HepG2 (cell line): ENCODE data around the gene SPSB2.

Experiments used
- EP300 ChIP-seq, 3 experiments: sonication (generic) in 1 of 3; formaldehyde crosslinking in 1 of 3; IDR thresholded peaks; 2 replicates each; pipeline versions ENCODE4 v1.5.1 to v1.6.1; 2011 to 2020; ENCODE audit warnings: low read depth in 2 of 3, low read length in 2 of 3, borderline replicate concordance in 1 of 3, improper control_type of control experiment in 1 of 3, mild to moderate bottlenecking in 1 of 3, missing genetic modification reagents in 1 of 3, moderate library complexity in 1 of 3
- ZNF644 ChIP-seq: IDR thresholded peaks from 2 replicates; pipeline ENCODE4 v1.6.1; 2016; ENCODE audit warnings: low read depth
- TF ChIP-seq, protein P1 (sequence below): sonication (generic); formaldehyde crosslinking; IDR thresholded peaks from 2 replicates; pipeline ENCODE4 v1.5.0; 2020; ENCODE audit warnings: mild to moderate bottlenecking, missing genetic modification reagents, moderate library complexity

DNA sequence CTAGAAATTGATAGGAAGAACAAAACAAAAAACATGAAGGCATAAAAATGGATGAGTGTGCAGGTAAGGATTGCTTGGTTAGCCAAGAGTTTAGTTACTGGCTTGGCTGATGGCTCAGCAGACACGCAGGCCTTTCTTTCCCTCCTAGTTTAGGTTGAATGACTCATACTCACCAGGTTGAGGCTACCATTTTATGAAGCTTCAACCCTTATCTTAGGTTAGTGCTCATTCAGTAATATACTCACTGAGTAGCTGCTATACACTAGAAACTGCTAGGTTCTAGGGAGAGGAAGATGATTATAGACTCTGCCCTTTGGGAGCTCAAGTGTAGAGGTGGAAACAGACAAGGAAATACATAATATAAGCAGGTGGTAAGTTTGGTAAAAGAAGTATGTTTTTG lies 38.8 kb downstream of the SPSB2 start:
- TF ChIP-seq EP300 (IDR thresholded peaks at IDR 0.05; ENCODE audit: low read depth in 2 of 2, low read length in 2 of 2) (no peak), EP300 (CRISPR knock-in tag; IDR thresholded peaks at IDR 0.05; ENCODE audit: borderline replicate concordance) (no peak), ZNF644 (CRISPR knock-in tag) (no peak)
- TF ChIP-seq, protein P1, sequence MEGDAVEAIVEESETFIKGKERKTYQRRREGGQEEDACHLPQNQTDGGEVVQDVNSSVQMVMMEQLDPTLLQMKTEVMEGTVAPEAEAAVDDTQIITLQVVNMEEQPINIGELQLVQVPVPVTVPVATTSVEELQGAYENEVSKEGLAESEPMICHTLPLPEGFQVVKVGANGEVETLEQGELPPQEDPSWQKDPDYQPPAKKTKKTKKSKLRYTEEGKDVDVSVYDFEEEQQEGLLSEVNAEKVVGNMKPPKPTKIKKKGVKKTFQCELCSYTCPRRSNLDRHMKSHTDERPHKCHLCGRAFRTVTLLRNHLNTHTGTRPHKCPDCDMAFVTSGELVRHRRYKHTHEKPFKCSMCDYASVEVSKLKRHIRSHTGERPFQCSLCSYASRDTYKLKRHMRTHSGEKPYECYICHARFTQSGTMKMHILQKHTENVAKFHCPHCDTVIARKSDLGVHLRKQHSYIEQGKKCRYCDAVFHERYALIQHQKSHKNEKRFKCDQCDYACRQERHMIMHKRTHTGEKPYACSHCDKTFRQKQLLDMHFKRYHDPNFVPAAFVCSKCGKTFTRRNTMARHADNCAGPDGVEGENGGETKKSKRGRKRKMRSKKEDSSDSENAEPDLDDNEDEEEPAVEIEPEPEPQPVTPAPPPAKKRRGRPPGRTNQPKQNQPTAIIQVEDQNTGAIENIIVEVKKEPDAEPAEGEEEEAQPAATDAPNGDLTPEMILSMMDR (CRISPR knock-in tag): no peak
